ENCODE data around the gene PSMD7.

DNA sequence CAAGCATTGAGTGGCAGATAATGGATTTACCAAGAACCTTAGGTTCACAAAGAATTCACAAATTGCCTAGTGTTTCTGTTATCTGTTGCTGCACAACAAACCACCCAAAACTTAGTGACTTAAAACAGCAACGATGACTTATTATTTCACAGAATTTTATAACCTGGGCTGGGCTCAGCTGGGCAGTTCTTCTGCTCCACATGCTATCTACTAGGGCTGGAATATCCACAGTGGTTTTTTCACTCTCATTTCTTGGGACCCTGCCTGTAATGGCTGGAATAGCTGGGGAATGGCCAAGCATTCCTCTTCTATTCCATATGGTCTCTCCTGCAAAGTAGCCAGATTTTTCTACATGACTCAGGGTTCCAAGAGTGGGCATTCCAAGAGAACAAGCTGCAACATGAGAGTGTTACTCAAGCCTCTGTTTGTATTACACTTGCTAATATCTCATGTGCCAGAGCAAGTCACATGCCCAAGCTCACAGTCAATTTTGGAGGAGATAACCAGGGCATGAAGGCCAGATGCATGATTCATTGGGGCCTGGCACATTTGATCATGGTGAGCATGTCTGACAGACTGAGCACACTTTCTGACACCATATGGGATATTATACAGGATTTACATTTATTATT, 4.9 kb upstream of the PSMD7 start:
- no peak for TF ChIP-seq POLR2A (IDR thresholded peaks at IDR 0.05; ENCODE audit: low read length)
- no peak for TF ChIP-seq GATA1 (IDR thresholded peaks at IDR 0.05; ENCODE audit: low read depth, low read length)
